GM13977 (cell line): ENCODE results near the gene EPB41L5.
"Not testable (repeated sequence)": the region's sequence is repeated elsewhere in the genome, so short reads cannot be mapped to it uniquely, and the experiment has no call there.

ENCODE experiments used
- DNase-seq: peaks from one replicate; pipeline ENCODE4 v3.0.0; 2012; ENCODE audit warnings: low spot score
- CTCF ChIP-seq: IDR thresholded peaks from 2 replicates; pipeline ENCODE4 v1.5.1; 2012; ENCODE audit warnings: mild to moderate bottlenecking, control low read depth; ENCODE audit not compliant: insufficient read depth; ENCODE audit errors: extremely low read depth, missing control alignments
- in situ Hi-C: fragments of 300-500 bp; cut with MboI; formaldehyde crosslinking; loops from one replicate; pipeline ENCODE4 v1.12.0; 2022; ENCODE audit warnings: low sequenced_read_pairs, low pct_unique_long_range_greater_than_20kb, mixed read lengths, inconsistent platforms; ENCODE audit not compliant: unreplicated experiment

EPB41L5 gene

GRCh38 chr2:120133572-120134244 lies 120.8 kb downstream of the EPB41L5 start:
- DNase-seq = no peak
- no peak for TF ChIP-seq CTCF
- in situ Hi-C loops = no loop called here

GRCh38 chr2:120134263-120134662 lies 121.4 kb downstream of the EPB41L5 start:
- in situ Hi-C loops = no loop called here
- no peak for DNase-seq
- no peak for TF ChIP-seq CTCF

- in situ Hi-C loops, DNase-seq: not testable (repeated sequence)
Observed at GRCh38 chr2:120135013-120135412, 122.1 kb downstream of the EPB41L5 start.

GRCh38 chr2:120140866-120141265 lies 128.0 kb downstream of the EPB41L5 start:
- in situ Hi-C loops = no loop called here
- no peak for DNase-seq
- no peak for TF ChIP-seq CTCF

GRCh38 chr2:120141300-120142069 lies 128.6 kb downstream of the EPB41L5 start:
- no peak for DNase-seq
- in situ Hi-C loops = no loop called here
- no peak for TF ChIP-seq CTCF

GRCh38 chr2:120142528-120143219 lies 129.8 kb downstream of the EPB41L5 start:
- DNase-seq = no peak
- in situ Hi-C loops = no loop called here

More at GRCh38 chr2:120142528-120143219, 129.8 kb downstream of the EPB41L5 start:
- no peak for TF ChIP-seq CTCF
